Neural progenitor cell (in vitro differentiated cells): Measurements from ENCODE around the gene SLBP. TPM values are rescaled to one million over a fixed set of nuclear protein-coding genes. Genes with fewer than 3 reads are reported as not detected.
A peak's percentile ranks its signal among the peaks of the same experiment; 100 is the strongest.

Source experiments
- DNase-seq: peaks from one replicate; pipeline ENCODE4 v3.0.0-alpha.2; 2016; ENCODE audit warnings: low spot score
- H2AFZ ChIP-seq: fragments of 200-600 bp; sonication (generic); replicated peaks from 2 replicates; pipeline ENCODE4 v1.6.1; 2016; ENCODE audit warnings: antibody characterized with exemption
- H3F3A ChIP-seq: fragments of 200-600 bp; sonication (generic); 2 replicates; pipeline ENCODE4 v1.6.1; 2016; ENCODE audit warnings: antibody characterized with exemption, low read depth
- H3K27ac ChIP-seq: fragments of 200-600 bp; sonication (generic); 2 replicates; pipeline ENCODE4 v1.5.1; 2016; ENCODE audit warnings: mild to moderate bottlenecking
- H3K27me3 ChIP-seq: fragments of 200-600 bp; sonication (generic); 2 replicates; pipeline ENCODE4 v1.6.1; 2016; ENCODE audit warnings: mild to moderate bottlenecking, moderate library complexity
- H3K36me3 ChIP-seq: fragments of 200-600 bp; sonication (generic); 2 replicates; pipeline ENCODE4 v1.5.1; 2016
- H3K4me1 ChIP-seq: fragments of 200-600 bp; sonication (generic); 2 replicates; pipeline ENCODE4 v1.6.1; 2016; ENCODE audit warnings: mixed run types
- H3K4me2 ChIP-seq: fragments of 200-600 bp; sonication (generic); 2 replicates; pipeline ENCODE4 v1.6.1; 2016
- H3K4me3 ChIP-seq: fragments of 200-600 bp; sonication (generic); 2 replicates; pipeline ENCODE4 v1.5.1; 2016
- H3K79me2 ChIP-seq: fragments of 200-600 bp; sonication (generic); 2 replicates; pipeline ENCODE4 v1.6.1; 2016; ENCODE audit warnings: low read depth
- H3K9ac ChIP-seq: fragments of 200-600 bp; sonication (generic); 2 replicates; pipeline ENCODE4 v1.6.1; 2016
- H3K9me3 ChIP-seq: fragments of 200-600 bp; sonication (generic); 2 replicates; pipeline ENCODE4 v1.5.1; 2016; ENCODE audit warnings: low read depth
- H4K20me1 ChIP-seq: fragments of 200-600 bp; sonication (generic); 2 replicates; pipeline ENCODE4 v1.6.1; 2016; ENCODE audit warnings: low read depth
- H3K27ac Mint-ChIP-seq: 3 replicates; pipeline ENCODE4 v1.8.0; 2021; ENCODE audit warnings: mixed read lengths
- H3K27me3 Mint-ChIP-seq: 2 replicates; pipeline ENCODE4 v1.8.0; 2022; ENCODE audit warnings: low read depth, mild to moderate bottlenecking, inconsistent platforms, moderate library complexity, mixed read lengths; ENCODE audit not compliant: insufficient read depth
- H3K36me3 Mint-ChIP-seq: 3 replicates; pipeline ENCODE4 v1.8.0; 2021; ENCODE audit warnings: mixed read lengths
- H3K4me1 Mint-ChIP-seq: 3 replicates; pipeline ENCODE4 v1.8.0; 2021; ENCODE audit warnings: mixed read lengths
- H3K4me3 Mint-ChIP-seq: 3 replicates; pipeline ENCODE4 v1.8.0; 2021; ENCODE audit warnings: mild to moderate bottlenecking, moderate library complexity, mixed read lengths
- H3K9me3 Mint-ChIP-seq: 3 replicates; pipeline ENCODE4 v1.8.0; 2020; ENCODE audit warnings: mixed read lengths
- CTCF ChIP-seq: fragments of 200-600 bp; sonication (generic); IDR thresholded peaks from 2 replicates; pipeline ENCODE4 v1.5.1; 2017; ENCODE audit warnings: antibody characterized with exemption, mild to moderate bottlenecking
- EZH2 ChIP-seq: fragments of 200-600 bp; sonication (generic); IDR thresholded peaks from 2 replicates; pipeline ENCODE4 v1.6.1; 2017; ENCODE audit warnings: antibody characterized with exemption, mild to moderate bottlenecking, moderate library complexity
- EZH2phosphoT487 ChIP-seq: fragments of 200-600 bp; sonication (generic); IDR thresholded peaks from 2 replicates; pipeline ENCODE4 v1.6.1; 2017; ENCODE audit warnings: antibody characterized with exemption
- total RNA-seq: library from RNA; depleted of rRNA; stranded (reverse); fragments of >200 nt; gene quantifications from 2 replicates; pipeline ENCODE4 v1.2.3, GENCODE V29; 2015; ENCODE audit warnings: low replicate concordance

SLBP gene
- total RNA-seq, 1 donor from 2014 or later: 119 TPM

GRCh38 chr4:1693131-1693896 is 18.8 kb downstream of the SLBP start:
- Histone ChIP-seq H3K9me3 (no peaks in the 10 kb centered on the region), H3F3A (peaks cover 28% of the 10 kb centered on the region), H3K9ac (no peak overlapping the region), H3K36me3 (peaks cover 8% of the 10 kb centered on the region), H2AFZ (no peak overlapping the region), H4K20me1 (peaks cover 14% of the 10 kb centered on the region), H3K4me2 (no peak overlapping the region), H3K27ac (no peak overlapping the region), H3K27me3 (no peaks in the 10 kb centered on the region), H3K79me2 (no peaks in the 10 kb centered on the region), H3K4me1 (no peaks in the 10 kb centered on the region), H3K4me3 (no peak overlapping the region)
- Mint-ChIP-seq H3K27me3 (no peaks in the 10 kb centered on the region), H3K36me3 (peaks cover 16% of the 10 kb centered on the region), H3K27ac (no peak overlapping the region), H3K4me3 (no peak overlapping the region), H3K4me1 (no peaks in the 10 kb centered on the region), H3K9me3 (no peaks in the 10 kb centered on the region)
- DNase-seq: peak; percentile 85
- peak; percentile 95 for TF ChIP-seq CTCF
- TF ChIP-seq EZH2: no peak

- Mint-ChIP-seq H3K4me3 (no peak overlapping the region), H3K4me1 (no peaks in the 10 kb centered on the region), H3K27ac (no peak overlapping the region), H3K9me3 (no peaks in the 10 kb centered on the region), H3K36me3 (peaks cover 16% of the 10 kb centered on the region), H3K27me3 (no peaks in the 10 kb centered on the region)
- H2AFZ ChIP-seq: no peak overlapping the region
- no peak overlapping the region for H3K4me3 ChIP-seq
- peaks cover 31% of the 10 kb centered on the region for H3F3A ChIP-seq
- no peak overlapping the region for H3K27ac ChIP-seq
- no peak overlapping the region for H3K4me2 ChIP-seq
- H3K9me3 ChIP-seq: no peaks in the 10 kb centered on the region
- peaks cover 14% of the 10 kb centered on the region for H4K20me1 ChIP-seq
- H3K36me3 ChIP-seq: peaks cover 8% of the 10 kb centered on the region
- H3K27me3 ChIP-seq: no peaks in the 10 kb centered on the region
- H3K4me1 ChIP-seq: no peaks in the 10 kb centered on the region
- TF ChIP-seq CTCF (no peak), EZH2phosphoT487 (no peak), EZH2 (no peak)
- H3K79me2 ChIP-seq: no peaks in the 10 kb centered on the region
- no peak for DNase-seq
- no peak overlapping the region for H3K9ac ChIP-seq
Observed at GRCh38 chr4:1691737-1692373, 20.3 kb downstream of the SLBP start.

- H3K36me3 ChIP-seq: peaks cover 8% of the 10 kb centered on the region
- peaks cover 16% of the 10 kb centered on the region for H3K36me3 Mint-ChIP-seq
- DNase-seq: no peak
- H3K9me3 ChIP-seq: no peaks in the 10 kb centered on the region
- TF ChIP-seq CTCF: no peak
- no peak for TF ChIP-seq EZH2
- TF ChIP-seq EZH2phosphoT487: no peak
- H3K4me3 Mint-ChIP-seq: no peak overlapping the region
- H3F3A ChIP-seq: peaks cover 39% of the 10 kb centered on the region
- H3K27ac ChIP-seq: no peak overlapping the region
- H3K9me3 Mint-ChIP-seq: no peaks in the 10 kb centered on the region
- no peak overlapping the region for H3K4me2 ChIP-seq
- H3K27me3 ChIP-seq: no peaks in the 10 kb centered on the region
- peaks cover 3% of the 10 kb centered on the region for H3K4me1 Mint-ChIP-seq
- H3K27ac Mint-ChIP-seq: no peak overlapping the region
- no peak overlapping the region for H2AFZ ChIP-seq
- no peak overlapping the region for H3K9ac ChIP-seq
- no peak overlapping the region for H3K4me3 ChIP-seq
- H3K27me3 Mint-ChIP-seq: peaks cover 2% of the 10 kb centered on the region
- peaks cover 14% of the 10 kb centered on the region for H4K20me1 ChIP-seq
- H3K4me1 ChIP-seq: no peaks in the 10 kb centered on the region
- no peaks in the 10 kb centered on the region for H3K79me2 ChIP-seq
Observed at GRCh38 chr4:1690698-1691097, 21.4 kb downstream of the SLBP start.
